ENCODE data around the gene DEDD. TPM values are rescaled to one million over a fixed set of nuclear protein-coding genes. Genes with fewer than 3 reads are reported as not detected.

DEDD gene
- total RNA-seq, 1 donor from 2014 or later = 43.7 TPM

DNA sequence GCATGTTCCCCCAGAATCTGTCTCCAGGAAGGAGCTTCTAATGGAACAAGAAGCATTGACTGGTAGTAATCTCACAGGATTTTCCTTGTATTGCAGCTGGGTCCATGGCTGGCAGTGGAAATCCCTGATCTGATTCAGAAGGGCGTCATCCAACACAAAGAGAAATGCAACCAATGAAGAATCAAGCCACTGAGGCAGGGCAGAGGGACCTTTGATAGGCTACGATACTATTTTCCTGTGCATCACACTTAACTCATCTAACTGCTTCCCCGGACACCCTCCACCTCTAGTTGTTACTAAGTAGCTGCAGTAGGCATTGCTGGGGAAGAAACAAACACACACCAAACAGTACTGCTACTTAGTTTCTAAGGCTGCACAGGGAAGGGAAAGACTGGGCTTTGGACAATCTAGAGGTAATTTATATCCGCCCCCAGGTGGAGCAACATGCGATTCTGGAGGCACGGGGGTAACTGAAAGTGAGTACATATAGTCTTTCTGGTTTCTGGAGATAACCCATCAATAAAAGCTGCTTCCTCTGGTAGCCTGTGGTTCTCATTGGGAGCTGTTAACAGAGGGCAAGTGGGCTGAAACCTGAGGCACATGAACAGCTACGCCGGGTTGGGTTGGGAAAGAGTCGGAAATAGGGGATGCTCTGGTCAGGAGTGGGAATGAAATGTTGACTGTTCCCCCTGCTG is 26.0 kb upstream of the DEDD start:
- H3K4me3 Mint-ChIP-seq = peak overlapping the region; percentile 87
- no peak for TF ChIP-seq CTCF (IDR thresholded peaks at IDR 0.05; ENCODE audit: unreplicated experiment)
- H3K36me3 Mint-ChIP-seq = peaks cover 32% of the 10 kb centered on the region
- DNase-seq (ENCODE audit: low spot score in 2 of 2, unreplicated experiment in 2 of 2) = no peak
- H3K27me3 Mint-ChIP-seq (ENCODE audit: low read depth) = no peaks in the 10 kb centered on the region
- H3K27ac Mint-ChIP-seq = peak overlapping the region; percentile 89
- H3K9me3 Mint-ChIP-seq = no peaks in the 10 kb centered on the region
- H3K4me1 Mint-ChIP-seq = peaks cover 33% of the 10 kb centered on the region

GRCh38 chr1:161157867-161158266 is 25.4 kb upstream of the DEDD start:
- H3K4me1 Mint-ChIP-seq = peaks cover 33% of the 10 kb centered on the region
- peaks cover 26% of the 10 kb centered on the region for H3K36me3 Mint-ChIP-seq
- no peak for DNase-seq (ENCODE audit: low spot score in 2 of 2, unreplicated experiment in 2 of 2)
- H3K27me3 Mint-ChIP-seq (ENCODE audit: low read depth) = no peaks in the 10 kb centered on the region
- no peaks in the 10 kb centered on the region for H3K9me3 Mint-ChIP-seq
- H3K4me3 Mint-ChIP-seq = peak overlapping the region; percentile 14
- no peak for TF ChIP-seq CTCF (IDR thresholded peaks at IDR 0.05; ENCODE audit: unreplicated experiment)
- H3K27ac Mint-ChIP-seq = no peak overlapping the region

DNA sequence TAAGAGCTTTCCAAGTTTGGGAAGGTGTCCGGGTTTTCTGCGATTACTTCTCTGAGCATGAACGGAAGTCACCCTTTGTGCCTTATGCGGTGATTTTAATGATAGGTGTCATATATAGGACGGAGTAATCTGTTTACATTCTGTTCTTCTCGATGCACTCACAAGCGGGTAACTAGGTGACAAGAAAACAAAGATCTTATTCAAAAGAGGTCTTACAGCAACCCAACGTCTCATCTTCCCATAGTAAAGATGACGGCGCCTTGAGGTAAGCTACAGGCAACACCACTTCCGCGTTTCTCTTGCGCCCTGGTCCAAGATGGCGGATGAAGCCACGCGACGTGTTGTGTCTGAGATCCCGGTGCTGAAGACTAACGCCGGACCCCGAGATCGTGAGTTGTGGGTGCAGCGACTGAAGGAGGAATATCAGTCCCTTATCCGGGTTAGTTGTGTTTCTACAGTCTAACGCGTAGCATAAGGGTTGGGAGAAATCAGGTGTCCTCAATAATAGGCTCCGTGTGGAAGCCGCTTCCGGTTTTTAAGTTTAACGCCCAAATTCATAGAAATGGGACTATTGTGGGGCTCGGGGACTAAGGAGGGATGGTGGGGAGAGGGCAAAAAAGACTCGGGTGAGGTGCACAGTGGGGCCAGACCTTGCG is 21.3 kb upstream of the DEDD start, which contains the start of gene UFC1:
TSS of gene UFC1 (plus strand) at position 297 of the 656 bp plus-strand sequence. CDS start at position 317, 20 bp downstream.
- H3K9me3 Mint-ChIP-seq = no peaks in the 10 kb centered on the region
- DNase-seq (ENCODE audit: low spot score in 2 of 2, unreplicated experiment in 2 of 2) = peak in 1 of 2 experiments; percentile 75
- H3K4me3 Mint-ChIP-seq = peak within 1 kb of the TSS; percentile 99
- peak within 1 kb of the TSS; percentile 99 for H3K27ac Mint-ChIP-seq
- peaks cover 11% of the 10 kb centered on the region for H3K36me3 Mint-ChIP-seq
- no peak for TF ChIP-seq CTCF (IDR thresholded peaks at IDR 0.05; ENCODE audit: unreplicated experiment)
- peaks cover 12% of the 10 kb centered on the region for H3K4me1 Mint-ChIP-seq
- H3K27me3 Mint-ChIP-seq (ENCODE audit: low read depth) = no peaks in the 10 kb centered on the region

- peak overlapping the region; percentile 99 for H3K4me3 Mint-ChIP-seq
Measured at GRCh38 chr1:161153176-161153575, 20.7 kb upstream of the DEDD start.

DNA sequence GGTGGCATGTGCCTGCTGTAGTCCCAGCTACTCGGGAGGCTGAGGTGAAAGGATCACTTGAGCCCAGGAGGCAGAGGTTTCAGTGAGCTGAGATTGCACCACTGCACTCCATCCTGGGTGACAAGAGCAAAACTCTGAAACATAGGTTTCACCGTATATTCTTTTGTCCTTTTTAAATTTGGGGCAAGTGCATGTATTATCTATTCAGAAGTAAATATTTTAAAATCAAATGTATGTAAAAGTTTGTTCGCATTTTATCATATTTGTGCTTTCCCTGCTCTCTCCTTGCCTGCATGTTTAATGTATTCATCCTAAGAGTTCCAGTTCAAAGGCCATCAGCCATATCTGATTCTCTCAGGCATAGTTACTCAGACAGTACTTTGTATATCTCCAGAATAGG is 13.4 kb upstream of the DEDD start:
- no peaks in the 10 kb centered on the region for H3K36me3 Mint-ChIP-seq
- TF ChIP-seq CTCF (IDR thresholded peaks at IDR 0.05; ENCODE audit: unreplicated experiment) = no peak
- no peak overlapping the region for H3K27ac Mint-ChIP-seq
- H3K9me3 Mint-ChIP-seq = no peaks in the 10 kb centered on the region
- no peaks in the 10 kb centered on the region for H3K4me1 Mint-ChIP-seq
- H3K27me3 Mint-ChIP-seq (ENCODE audit: low read depth) = no peaks in the 10 kb centered on the region
- no peak for DNase-seq (ENCODE audit: low spot score in 2 of 2, unreplicated experiment in 2 of 2)
- no peak overlapping the region for H3K4me3 Mint-ChIP-seq

More at GRCh38 chr1:161153176-161153575, 20.7 kb upstream of the DEDD start:
- DNase-seq (ENCODE audit: low spot score in 2 of 2, unreplicated experiment in 2 of 2) = no peak
- H3K27me3 Mint-ChIP-seq (ENCODE audit: low read depth) = no peaks in the 10 kb centered on the region
- peak overlapping the region; percentile 99 for H3K27ac Mint-ChIP-seq
- peaks cover 11% of the 10 kb centered on the region for H3K36me3 Mint-ChIP-seq
- peaks cover 10% of the 10 kb centered on the region for H3K4me1 Mint-ChIP-seq
- TF ChIP-seq CTCF (IDR thresholded peaks at IDR 0.05; ENCODE audit: unreplicated experiment) = no peak
- H3K9me3 Mint-ChIP-seq = no peaks in the 10 kb centered on the region
